ENCODE results near the gene LINC01488.

The LINC01488 gene

DNA sequence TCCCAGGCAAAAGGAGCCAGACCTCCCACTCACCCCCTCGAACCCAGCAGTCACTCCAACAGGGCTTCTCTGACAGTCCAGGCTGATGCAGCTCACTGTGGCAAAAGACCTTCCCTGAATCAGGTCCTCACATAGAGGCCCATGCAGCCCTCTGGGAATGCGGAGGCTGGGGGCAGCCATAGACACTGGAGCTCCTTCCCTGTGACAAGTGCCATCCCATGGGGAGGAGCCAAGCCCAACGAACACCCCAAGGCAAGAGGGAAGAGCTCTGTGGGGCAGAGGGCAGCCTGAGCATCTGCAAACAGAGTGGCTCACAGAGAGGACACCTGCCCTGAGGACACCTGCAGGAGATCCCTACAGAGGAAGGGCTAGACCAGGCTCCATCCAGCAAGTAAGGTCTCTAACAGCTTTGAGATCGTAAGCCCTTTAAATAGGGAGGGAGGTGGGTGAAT, at the start of gene LINC01488:
Gene LINC01488, plus strand, starts transcription at position 271 of the 452 bp plus-strand sequence.
- H3K27me3 ChIP-seq (ENCODE audit: control insufficient read depth, low read length): no peaks in the 10 kb centered on the region
- no peaks in the 10 kb centered on the region for H3F3A ChIP-seq (ENCODE audit: control insufficient read depth, insufficient read depth)
- no peaks in the 10 kb centered on the region for H3K9me3 ChIP-seq (ENCODE audit: control insufficient read depth, insufficient read depth, low read length)
- no peak within 1 kb of the TSS for H3K4me2 ChIP-seq (ENCODE audit: low read length)
- no peaks in the 10 kb centered on the region for H3K36me3 ChIP-seq (ENCODE audit: control insufficient read depth, low read length)
- H3K27ac ChIP-seq (ENCODE audit: low read depth, low read length): no peak within 1 kb of the TSS
- no peaks in the 10 kb centered on the region for H4K20me1 ChIP-seq (ENCODE audit: control insufficient read depth, insufficient read depth, low read depth, low read length)
- H3K4me1 ChIP-seq (ENCODE audit: control insufficient read depth, low read length): no peaks in the 10 kb centered on the region
- H3K4me3 ChIP-seq (ENCODE audit: low read length): no peak within 1 kb of the TSS
- TF ChIP-seq EZH2phosphoT487 (IDR thresholded peaks at IDR 0.05; ENCODE audit: borderline replicate concordance, low read length): no peak
- TF ChIP-seq, protein P1, sequence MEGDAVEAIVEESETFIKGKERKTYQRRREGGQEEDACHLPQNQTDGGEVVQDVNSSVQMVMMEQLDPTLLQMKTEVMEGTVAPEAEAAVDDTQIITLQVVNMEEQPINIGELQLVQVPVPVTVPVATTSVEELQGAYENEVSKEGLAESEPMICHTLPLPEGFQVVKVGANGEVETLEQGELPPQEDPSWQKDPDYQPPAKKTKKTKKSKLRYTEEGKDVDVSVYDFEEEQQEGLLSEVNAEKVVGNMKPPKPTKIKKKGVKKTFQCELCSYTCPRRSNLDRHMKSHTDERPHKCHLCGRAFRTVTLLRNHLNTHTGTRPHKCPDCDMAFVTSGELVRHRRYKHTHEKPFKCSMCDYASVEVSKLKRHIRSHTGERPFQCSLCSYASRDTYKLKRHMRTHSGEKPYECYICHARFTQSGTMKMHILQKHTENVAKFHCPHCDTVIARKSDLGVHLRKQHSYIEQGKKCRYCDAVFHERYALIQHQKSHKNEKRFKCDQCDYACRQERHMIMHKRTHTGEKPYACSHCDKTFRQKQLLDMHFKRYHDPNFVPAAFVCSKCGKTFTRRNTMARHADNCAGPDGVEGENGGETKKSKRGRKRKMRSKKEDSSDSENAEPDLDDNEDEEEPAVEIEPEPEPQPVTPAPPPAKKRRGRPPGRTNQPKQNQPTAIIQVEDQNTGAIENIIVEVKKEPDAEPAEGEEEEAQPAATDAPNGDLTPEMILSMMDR (IDR thresholded peaks at IDR 0.05; ENCODE audit: low read depth, low read length, poor library complexity, severe bottlenecking): no peak
- no peaks in the 10 kb centered on the region for H3K79me2 ChIP-seq (ENCODE audit: control insufficient read depth, low read length)
- no peaks in the 10 kb centered on the region for H3K9me2 ChIP-seq (replicated peaks; ENCODE audit: control insufficient read depth, low read length)

GRCh38 chr11:69431893-69432738, 49.3 kb upstream of the LINC01488 start:
- Histone ChIP-seq H4K20me1 (ENCODE audit: control insufficient read depth, insufficient read depth, low read depth, low read length) (no peaks in the 10 kb centered on the region), H3K79me2 (ENCODE audit: control insufficient read depth, low read length) (no peaks in the 10 kb centered on the region), H3K9me3 (ENCODE audit: control insufficient read depth, insufficient read depth, low read length) (no peaks in the 10 kb centered on the region), H3K27me3 (ENCODE audit: control insufficient read depth, low read length) (no peaks in the 10 kb centered on the region), H3K27ac (ENCODE audit: low read depth, low read length) (no peak overlapping the region), H3F3A (ENCODE audit: control insufficient read depth, insufficient read depth) (no peaks in the 10 kb centered on the region), H3K9me2 (replicated peaks; ENCODE audit: control insufficient read depth, low read length) (no peaks in the 10 kb centered on the region), H3K4me3 (ENCODE audit: low read length) (no peak overlapping the region), H3K36me3 (ENCODE audit: control insufficient read depth, low read length) (no peaks in the 10 kb centered on the region), H3K4me1 (ENCODE audit: control insufficient read depth, low read length) (no peaks in the 10 kb centered on the region), H3K4me2 (ENCODE audit: low read length) (no peak overlapping the region)
- TF ChIP-seq EZH2phosphoT487 (IDR thresholded peaks at IDR 0.05; ENCODE audit: borderline replicate concordance, low read length): no peak
- TF ChIP-seq, protein P1 (IDR thresholded peaks at IDR 0.05; ENCODE audit: low read depth, low read length, poor library complexity, severe bottlenecking): no peak

DNA sequence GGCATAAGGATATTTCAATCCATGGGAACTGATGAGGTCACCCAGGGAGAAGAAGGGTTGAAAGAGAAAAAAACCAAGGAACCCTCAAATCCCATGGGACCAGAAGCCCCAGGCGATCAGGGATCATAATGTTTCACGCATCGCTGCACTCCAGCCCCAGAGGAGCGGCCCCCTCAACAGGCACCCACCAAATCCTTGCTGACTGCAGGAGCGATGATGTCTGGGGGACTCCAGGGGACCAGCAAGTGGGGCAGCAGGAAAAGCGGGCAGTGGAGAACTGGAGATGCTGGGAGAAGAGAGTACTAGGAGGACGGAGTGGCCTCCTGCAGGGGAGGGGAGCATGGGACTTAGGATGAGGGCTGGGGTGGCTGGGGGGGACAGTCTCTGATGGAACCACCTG, 47.7 kb upstream of the LINC01488 start:
- TF ChIP-seq, protein P1 (IDR thresholded peaks at IDR 0.05; ENCODE audit: low read depth, low read length, poor library complexity, severe bottlenecking): no peak
- no peak for TF ChIP-seq EZH2phosphoT487 (IDR thresholded peaks at IDR 0.05; ENCODE audit: borderline replicate concordance, low read length)
- Histone ChIP-seq H3K4me1 (ENCODE audit: control insufficient read depth, low read length) (no peaks in the 10 kb centered on the region), H3F3A (ENCODE audit: control insufficient read depth, insufficient read depth) (no peaks in the 10 kb centered on the region), H3K4me2 (ENCODE audit: low read length) (no peak overlapping the region), H3K4me3 (ENCODE audit: low read length) (no peak overlapping the region), H3K27me3 (ENCODE audit: control insufficient read depth, low read length) (no peaks in the 10 kb centered on the region), H3K27ac (ENCODE audit: low read depth, low read length) (no peak overlapping the region), H4K20me1 (ENCODE audit: control insufficient read depth, insufficient read depth, low read depth, low read length) (no peaks in the 10 kb centered on the region), H3K79me2 (ENCODE audit: control insufficient read depth, low read length) (no peaks in the 10 kb centered on the region), H3K9me2 (replicated peaks; ENCODE audit: control insufficient read depth, low read length) (no peaks in the 10 kb centered on the region), H3K36me3 (ENCODE audit: control insufficient read depth, low read length) (no peaks in the 10 kb centered on the region), H3K9me3 (ENCODE audit: control insufficient read depth, insufficient read depth, low read length) (no peaks in the 10 kb centered on the region)

Measured in DOHH2 (cell line).